Stimulated activated CD4-positive, alpha-beta T cell treated with anti-CD3 and anti-CD28 coated beads, TNF-alpha, amount 100 ng/mL, for 24 hours (primary cell): Measurements from ENCODE around the gene EWSR1.
A peak's percentile ranks its signal among the peaks of the same experiment; 100 is the strongest.
"Not testable (repeated sequence)": the region's sequence is repeated elsewhere in the genome, so short reads cannot be mapped to it uniquely, and the experiment has no call there.

ENCODE experiments used
- DNase-seq, 3 experiments: peaks; one replicate each; pipeline ENCODE4 v3.0.0-alpha.2; 2020; ENCODE audit warnings: low read depth in 3 of 3

The EWSR1 gene, protein sequence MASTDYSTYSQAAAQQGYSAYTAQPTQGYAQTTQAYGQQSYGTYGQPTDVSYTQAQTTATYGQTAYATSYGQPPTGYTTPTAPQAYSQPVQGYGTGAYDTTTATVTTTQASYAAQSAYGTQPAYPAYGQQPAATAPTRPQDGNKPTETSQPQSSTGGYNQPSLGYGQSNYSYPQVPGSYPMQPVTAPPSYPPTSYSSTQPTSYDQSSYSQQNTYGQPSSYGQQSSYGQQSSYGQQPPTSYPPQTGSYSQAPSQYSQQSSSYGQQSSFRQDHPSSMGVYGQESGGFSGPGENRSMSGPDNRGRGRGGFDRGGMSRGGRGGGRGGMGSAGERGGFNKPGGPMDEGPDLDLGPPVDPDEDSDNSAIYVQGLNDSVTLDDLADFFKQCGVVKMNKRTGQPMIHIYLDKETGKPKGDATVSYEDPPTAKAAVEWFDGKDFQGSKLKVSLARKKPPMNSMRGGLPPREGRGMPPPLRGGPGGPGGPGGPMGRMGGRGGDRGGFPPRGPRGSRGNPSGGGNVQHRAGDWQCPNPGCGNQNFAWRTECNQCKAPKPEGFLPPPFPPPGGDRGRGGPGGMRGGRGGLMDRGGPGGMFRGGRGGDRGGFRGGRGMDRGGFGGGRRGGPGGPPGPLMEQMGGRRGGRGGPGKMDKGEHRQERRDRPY

DNA sequence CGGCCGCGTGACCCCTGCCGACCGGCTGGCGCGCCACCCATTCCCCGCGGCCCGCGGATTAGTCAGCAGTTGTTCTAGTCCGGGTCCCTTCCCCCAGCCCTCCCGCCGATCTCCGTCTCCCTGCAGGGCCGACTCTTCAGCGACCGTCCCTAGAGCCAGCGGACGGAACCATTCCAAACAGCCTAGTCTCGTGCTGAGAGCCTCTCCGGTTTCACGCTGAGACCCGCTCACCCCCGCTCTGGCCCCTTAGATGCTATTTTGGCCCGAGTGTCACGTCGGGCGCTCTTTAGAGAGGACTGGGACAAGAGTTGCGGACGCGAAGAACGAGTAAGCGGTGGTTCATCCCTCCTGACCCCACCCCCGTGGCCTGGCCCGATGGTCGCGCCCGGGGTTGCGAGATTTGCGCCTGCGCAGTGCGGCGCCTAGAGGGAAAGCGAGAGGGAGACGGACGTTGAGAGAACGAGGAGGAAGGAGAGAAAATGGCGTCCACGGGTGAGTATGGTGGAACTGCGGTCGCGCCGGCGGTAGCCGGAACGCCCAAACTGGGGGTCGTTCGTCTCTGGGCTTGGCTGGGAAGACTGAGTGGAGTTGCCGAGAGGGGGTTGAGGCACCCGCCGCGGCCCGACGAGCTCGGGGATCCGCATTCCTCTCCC, at the start of gene EWSR1, which contains the start of gene RHBDD3:
Gene EWSR1 (plus strand): TSS at position 411 of the 653 bp plus-strand sequence. CDS start 69 bp downstream, at position 480.
Gene RHBDD3 (minus strand): TSS at position 124 of the 653 bp plus-strand sequence. CDS start 2,355 bp downstream, outside the sequence.
- DNase-seq = peak; percentile 93 to 96 (median 93)

DNA sequence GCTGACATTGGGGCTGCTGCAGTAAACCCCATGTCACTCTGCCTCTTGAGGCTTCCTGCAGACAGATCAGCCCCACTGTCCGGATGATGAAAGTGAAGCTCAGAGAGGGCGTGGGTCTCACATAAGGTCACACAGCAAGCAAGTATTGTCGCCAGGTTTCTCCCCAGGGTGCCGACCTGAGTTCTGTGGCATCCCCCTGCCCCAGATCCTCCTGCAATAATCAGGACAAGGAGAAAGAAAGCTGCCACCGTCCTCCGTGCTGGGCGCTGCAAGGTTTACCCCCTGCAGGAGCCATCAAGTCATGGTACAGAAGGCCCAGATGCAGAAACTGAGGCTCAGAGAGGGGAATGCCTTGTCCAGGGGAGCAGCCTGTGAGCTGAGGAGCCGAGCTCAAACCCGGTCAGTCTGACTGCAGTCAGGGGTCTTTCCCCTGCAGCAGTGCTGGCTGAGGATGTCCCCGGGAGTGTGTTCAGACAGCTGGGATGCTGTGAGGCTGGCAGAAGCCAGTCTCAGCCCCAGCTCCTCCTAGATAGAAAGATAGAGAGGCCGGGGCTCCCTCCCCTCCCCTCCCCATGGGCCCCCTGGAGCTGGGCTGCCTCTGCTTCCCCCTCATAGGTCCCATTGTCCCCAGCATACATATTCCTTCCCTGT, 49.2 kb upstream of the EWSR1 start:
- no peak for DNase-seq

DNA sequence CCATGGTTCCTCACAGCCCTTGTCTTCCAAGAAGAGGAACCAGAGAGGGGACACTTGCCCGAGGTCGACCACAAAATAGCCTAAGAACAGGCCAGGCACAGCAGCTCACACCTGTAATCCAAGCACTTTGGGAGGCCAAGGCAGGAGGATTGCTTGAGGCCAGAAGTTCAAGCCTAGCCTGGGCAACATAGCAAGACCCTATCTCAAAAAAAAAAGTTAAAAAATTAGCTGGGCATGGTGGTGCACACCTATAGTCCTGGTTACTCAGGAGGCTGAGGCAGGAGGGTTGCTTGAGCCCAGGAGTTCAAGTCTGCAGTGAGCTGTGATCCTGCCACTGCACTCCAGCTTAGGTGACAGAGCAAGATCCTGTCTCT, 48.7 kb upstream of the EWSR1 start:
- DNase-seq = not testable (repeated sequence)

- DNase-seq = no peak
Measured at GRCh38 chr22:29219881-29220670, 48.0 kb upstream of the EWSR1 start.

- no peak for DNase-seq
Measured at GRCh38 chr22:29224121-29224858, 43.8 kb upstream of the EWSR1 start.

GRCh38 chr22:29224859-29225410, 43.1 kb upstream of the EWSR1 start:
- DNase-seq = no peak

DNA sequence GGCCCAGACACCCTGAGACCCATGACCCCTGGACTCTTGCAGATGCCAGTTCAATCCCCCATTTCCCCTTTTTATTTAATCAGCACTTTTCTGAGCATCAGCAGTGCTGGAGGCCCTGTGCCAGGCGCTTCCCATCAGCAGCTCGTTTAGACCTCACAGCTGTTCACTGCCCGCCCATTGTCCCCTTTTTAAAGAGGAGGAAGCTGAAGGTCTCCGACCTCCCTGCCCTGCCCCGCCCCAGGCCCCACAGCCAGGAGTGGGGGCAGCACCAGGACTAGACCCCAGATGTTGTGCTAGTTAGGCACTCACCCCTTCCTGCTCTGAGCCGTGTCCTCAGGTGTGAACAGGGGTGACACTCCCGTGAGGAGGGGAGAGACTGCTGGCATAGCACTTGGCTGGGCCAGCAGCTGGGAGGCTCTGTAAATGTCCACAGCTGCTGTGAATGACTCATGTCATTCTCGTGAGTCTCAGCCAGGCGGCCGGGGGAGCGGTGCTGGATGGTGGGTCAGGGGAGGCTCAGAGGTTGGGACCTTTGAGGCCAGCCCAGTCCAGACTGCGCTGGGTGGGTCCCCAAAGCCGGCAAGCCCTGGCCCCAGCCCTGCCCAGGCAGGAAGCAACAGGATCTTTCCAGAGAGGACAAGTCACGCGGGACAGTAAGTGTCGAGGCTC, 42.5 kb upstream of the EWSR1 start:
- no peak for DNase-seq

- DNase-seq = no peak
Measured at GRCh38 chr22:29226351-29226981, 41.6 kb upstream of the EWSR1 start.

DNA sequence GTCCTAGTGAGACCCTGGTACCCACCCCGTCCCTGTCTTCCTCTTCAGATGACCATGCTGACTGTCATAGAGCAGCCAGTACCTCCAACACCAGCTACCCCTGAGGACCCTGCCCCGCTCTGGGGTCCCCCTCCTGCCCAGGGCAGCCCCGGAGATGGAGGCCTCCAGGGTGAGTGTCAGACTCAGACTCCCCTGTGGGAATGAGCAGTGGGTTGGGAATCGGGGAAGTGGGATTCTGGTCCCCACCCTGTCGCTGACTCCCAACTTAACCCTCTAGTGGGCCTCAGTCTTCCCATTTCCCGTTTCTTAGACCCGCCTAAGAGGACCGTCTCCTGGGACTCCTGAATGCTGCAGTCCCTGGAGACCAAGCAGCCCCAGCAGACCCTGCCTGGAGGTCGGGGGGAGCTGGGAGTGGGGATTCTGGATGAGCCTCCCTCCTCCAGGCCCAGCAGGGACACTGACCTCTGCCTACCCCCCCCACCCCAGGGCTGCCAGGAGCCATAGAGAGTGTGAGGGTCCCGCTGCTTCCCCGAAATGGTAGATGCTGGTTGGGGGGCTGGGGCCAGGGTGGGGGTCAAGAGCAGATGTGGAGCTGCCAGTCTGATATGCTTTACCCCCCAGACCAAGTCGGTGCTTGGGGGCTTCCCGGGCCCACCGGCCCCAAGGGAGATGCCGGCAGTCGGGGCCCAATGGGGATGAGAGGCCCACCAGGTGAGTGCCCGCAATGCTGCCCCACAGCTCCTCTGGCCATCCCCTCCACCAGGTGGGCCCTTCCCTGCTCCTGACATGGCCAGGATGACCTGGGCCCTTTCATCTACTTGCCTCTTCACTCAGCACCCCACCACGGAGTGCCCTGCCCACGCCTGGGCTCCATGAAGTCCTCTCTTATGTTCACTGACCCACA, 36.8 kb upstream of the EWSR1 start:
- no peak for DNase-seq

- DNase-seq = no peak
Measured at GRCh38 chr22:29231971-29232959, 35.8 kb upstream of the EWSR1 start.

- no peak for DNase-seq
Measured at GRCh38 chr22:29233277-29233877, 34.7 kb upstream of the EWSR1 start.

DNA sequence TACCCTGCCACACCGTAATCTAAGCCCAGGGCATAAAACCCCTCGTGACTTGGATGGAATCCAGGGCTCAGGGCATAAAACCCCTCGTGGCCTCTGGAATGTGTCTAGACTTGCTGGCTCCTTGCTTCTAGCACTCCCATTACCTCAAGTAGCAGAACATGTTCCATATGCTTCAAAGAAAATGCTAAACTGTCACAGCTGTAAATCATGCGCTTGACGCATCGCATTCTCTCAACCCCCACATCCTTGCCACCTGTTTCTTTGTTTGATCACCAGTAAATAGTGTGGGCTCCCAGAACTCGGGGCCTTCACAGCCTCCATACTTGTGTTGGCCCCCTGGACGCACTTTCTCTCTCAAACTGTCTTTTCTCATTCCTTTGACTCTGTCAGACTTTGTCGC, 27.6 kb upstream of the EWSR1 start:
- DNase-seq = not testable (repeated sequence)

- no peak for DNase-seq
Measured at GRCh38 chr22:29243874-29244446, 24.1 kb upstream of the EWSR1 start.

GRCh38 chr22:29244785-29245625, 23.1 kb upstream of the EWSR1 start:
- DNase-seq = no peak
